CD14-positive monocyte (primary cell): ENCODE data around the gene GRAP. TPM values are rescaled to one million over a fixed set of nuclear protein-coding genes. Genes with fewer than 3 reads are reported as not detected.

Source experiments
- DNase-seq, 3 donors: peaks; one replicate each; pipeline ENCODE4 v3.0.0-alpha.2; 2011 to 2022
- H2AFZ ChIP-seq: 2 replicates; pipeline ENCODE4 v1.6.0; 2012; ENCODE audit warnings: mild to moderate bottlenecking, low read depth, low read length, inconsistent platforms; ENCODE audit not compliant: insufficient read depth, poor library complexity, severe bottlenecking
- H3K27ac ChIP-seq, 2 donors: 1 replicate in 1 of 2; 2 replicates in 1 of 2; pipeline ENCODE4 v1.5.1; 2012 to 2013; ENCODE audit warnings: low read length in 2 of 2, control low read depth in 1 of 2, inconsistent platforms in 1 of 2, low read depth in 1 of 2, mild to moderate bottlenecking in 1 of 2
- H3K27me3 ChIP-seq, 2 donors: one replicate each; pipeline versions ENCODE4 v1.6.0 to v1.6.1; 2011 to 2013; ENCODE audit warnings: low read length in 2 of 2; ENCODE audit not compliant: control insufficient read depth in 2 of 2, insufficient read depth in 2 of 2
- H3K36me3 ChIP-seq, 2 donors: replicated peaks in 1 of 2; 1 replicate in 1 of 2; 2 replicates in 1 of 2; pipeline versions ENCODE4 v1.5.1 to v1.6.1; 2012 to 2013; ENCODE audit warnings: low read length in 2 of 2, control low read depth in 1 of 2, inconsistent platforms in 1 of 2, mild to moderate bottlenecking in 1 of 2; ENCODE audit not compliant: insufficient read depth in 2 of 2, control insufficient read depth in 1 of 2
- H3K4me1 ChIP-seq, 2 donors: 1 replicate in 1 of 2; 2 replicates in 1 of 2; pipeline versions ENCODE4 v1.5.1 to v1.6.1; 2012 to 2013; ENCODE audit warnings: low read length in 2 of 2, control low read depth in 1 of 2, inconsistent platforms in 1 of 2, mild to moderate bottlenecking in 1 of 2, moderate library complexity in 1 of 2; ENCODE audit not compliant: insufficient read depth in 2 of 2, control insufficient read depth in 1 of 2
- H3K4me2 ChIP-seq: replicated peaks from 2 replicates; pipeline ENCODE3; 2012; ENCODE audit warnings: low read length, moderate library complexity, mild to moderate bottlenecking; ENCODE audit not compliant: poor library complexity, severe bottlenecking; ENCODE audit errors: extremely low read depth
- H3K4me3 ChIP-seq, 3 experiments: fragments of 200-600 bp in 1 of 3; sonication (generic) in 1 of 3; replicated peaks in 1 of 3; 1 replicate in 2 of 3; 2 replicates in 1 of 3; pipeline ENCODE4 v1.5.1; 2011 to 2013; ENCODE audit warnings: low read length in 3 of 3, mild to moderate bottlenecking in 3 of 3, control low read depth in 2 of 3, low read depth in 2 of 3, inconsistent platforms in 1 of 3, moderate library complexity in 1 of 3
- H3K79me2 ChIP-seq: 2 replicates; pipeline ENCODE4 v1.6.0; 2012; ENCODE audit warnings: mild to moderate bottlenecking, control low read depth, inconsistent platforms, low read length, moderate library complexity; ENCODE audit not compliant: insufficient read depth
- H3K9ac ChIP-seq: 2 replicates; pipeline ENCODE4 v1.6.0; 2017; ENCODE audit warnings: low read length, mild to moderate bottlenecking; ENCODE audit not compliant: insufficient read depth, poor library complexity, severe bottlenecking
- H3K9me3 ChIP-seq, 2 donors: replicated peaks in 1 of 2; 1 replicate in 1 of 2; 2 replicates in 1 of 2; pipeline versions ENCODE4 v1.5.1 to v1.6.1; 2012 to 2013; ENCODE audit warnings: low read length in 2 of 2, control low read depth in 1 of 2; ENCODE audit not compliant: control insufficient read depth in 1 of 2, insufficient read depth in 1 of 2
- H4K20me1 ChIP-seq: 2 replicates; pipeline ENCODE4 v1.6.0; 2012; ENCODE audit warnings: mild to moderate bottlenecking, low read length, control low read depth, moderate library complexity; ENCODE audit not compliant: insufficient read depth
- H3K27ac Mint-ChIP-seq, 7 donors: one replicate each; pipeline ENCODE4 v1.8.0; 2020; ENCODE audit warnings: mild to moderate bottlenecking in 7 of 7, mixed read lengths in 7 of 7, moderate library complexity in 6 of 7, inconsistent platforms in 2 of 7
- H3K27me3 Mint-ChIP-seq, 3 donors: one replicate each; pipeline ENCODE4 v1.8.0; 2021 to 2022; ENCODE audit warnings: low read depth in 3 of 3, mild to moderate bottlenecking in 3 of 3, mixed read lengths in 3 of 3, moderate library complexity in 3 of 3, inconsistent platforms in 1 of 3
- H3K36me3 Mint-ChIP-seq, 2 donors: one replicate each; pipeline ENCODE4 v1.8.0; 2020; ENCODE audit warnings: mixed read lengths in 2 of 2, inconsistent platforms in 1 of 2, mild to moderate bottlenecking in 1 of 2
- H3K4me1 Mint-ChIP-seq: one replicate; pipeline ENCODE4 v1.8.0; 2020; ENCODE audit warnings: mild to moderate bottlenecking, mixed read lengths
- H3K4me3 Mint-ChIP-seq, 2 donors: one replicate each; pipeline ENCODE4 v1.8.0; 2020; ENCODE audit warnings: mild to moderate bottlenecking in 2 of 2, mixed read lengths in 2 of 2, moderate library complexity in 1 of 2
- H3K9me3 Mint-ChIP-seq, 7 donors: one replicate each; pipeline ENCODE4 v1.8.0; 2020 to 2022; ENCODE audit warnings: mixed read lengths in 7 of 7, mild to moderate bottlenecking in 6 of 7, moderate library complexity in 6 of 7, inconsistent platforms in 2 of 7
- WGBS: methylation state at CpG from one replicate; pipeline ENCODE4 v1.1.5; 2013; ENCODE audit warnings: missing lambda C conversion rate; ENCODE audit not compliant: insufficient coverage; 5-methylcytosine and 5-hydroxymethylcytosine counted together
- intact Hi-C, 2 donors: fragments of 100-400 bp; cut with micrococcal nuclease; formaldehyde crosslinking; loops; one replicate each; pipeline versions ENCODE4 v1.15.0 to v1.15.1; 2023
- polyA plus RNA-seq, 3 donors: library from polyadenylated mRNA; depleted of rRNA in 1 of 3; unstranded in 2 of 3; stranded (reverse) in 1 of 3; fragments of 300-500 nt in 2 of 3; fragments of >200 nt in 1 of 3; fragmentation: Illumina TruSeq in 2 of 3; gene quantifications; 1 replicate in 2 of 3; 2 replicates in 1 of 3; pipeline ENCODE4 v1.2.3, GENCODE V29; 2012 to 2021
- TF ChIP-seq, protein P1 (sequence below): fragments of 200-600 bp; IDR thresholded peaks from one replicate; pipeline ENCODE4 v1.8.0; 2022; ENCODE audit warnings: antibody characterized with exemption, mild to moderate bottlenecking

The GRAP gene
- polyA plus RNA-seq, 3 donors, result 3.9 to 5.9 (median 4.5) TPM

DNA sequence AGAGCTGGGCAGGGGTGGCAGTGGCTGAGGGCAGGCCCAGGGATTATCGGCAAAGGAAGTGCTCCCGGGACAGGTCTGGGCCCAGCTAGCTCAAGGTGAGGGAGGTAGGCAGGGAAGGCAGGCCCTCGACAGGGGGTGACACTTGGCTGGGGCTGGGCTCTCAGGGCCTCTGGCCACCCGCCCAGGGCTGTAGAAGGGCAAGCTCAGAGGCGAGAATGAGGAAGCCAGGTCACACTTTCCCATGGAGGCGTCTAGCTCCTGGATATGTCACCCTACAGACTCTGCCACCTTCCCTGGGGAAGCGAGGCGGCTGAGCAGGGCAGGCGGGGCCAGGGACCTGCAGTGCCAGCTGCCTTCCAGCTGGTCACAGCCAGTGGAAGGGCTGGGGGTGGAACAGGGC, 61.3 kb downstream of the GRAP start:
- DNase-seq, result no peak
- Histone ChIP-seq H2AFZ (no peak overlapping the region), H3K4me1 (no peaks in the 10 kb centered on the region), H3K4me2 (no peak overlapping the region), H3K79me2 (no peaks in the 10 kb centered on the region), H3K9me3 (no peaks in the 10 kb centered on the region), H3K4me3 (no peak overlapping the region), H3K9ac (no peak overlapping the region), H3K27ac (no peak overlapping the region), H4K20me1 (no peaks in the 10 kb centered on the region), H3K27me3 (no peaks in the 10 kb centered on the region), H3K36me3 (no peaks in the 10 kb centered on the region)
- no peak overlapping the region for H3K4me3 Mint-ChIP-seq
- H3K27me3 Mint-ChIP-seq, result peaks cover 2 to 4% (median 3%) of the 10 kb centered on the region in 3 donors
- H3K9me3 Mint-ChIP-seq, result no peaks in the 10 kb centered on the region
- H3K27ac Mint-ChIP-seq, result peak overlapping the region in 1 of 7 donors; percentile 83
- intact Hi-C loops, result no loop called here
- TF ChIP-seq, protein P1, sequence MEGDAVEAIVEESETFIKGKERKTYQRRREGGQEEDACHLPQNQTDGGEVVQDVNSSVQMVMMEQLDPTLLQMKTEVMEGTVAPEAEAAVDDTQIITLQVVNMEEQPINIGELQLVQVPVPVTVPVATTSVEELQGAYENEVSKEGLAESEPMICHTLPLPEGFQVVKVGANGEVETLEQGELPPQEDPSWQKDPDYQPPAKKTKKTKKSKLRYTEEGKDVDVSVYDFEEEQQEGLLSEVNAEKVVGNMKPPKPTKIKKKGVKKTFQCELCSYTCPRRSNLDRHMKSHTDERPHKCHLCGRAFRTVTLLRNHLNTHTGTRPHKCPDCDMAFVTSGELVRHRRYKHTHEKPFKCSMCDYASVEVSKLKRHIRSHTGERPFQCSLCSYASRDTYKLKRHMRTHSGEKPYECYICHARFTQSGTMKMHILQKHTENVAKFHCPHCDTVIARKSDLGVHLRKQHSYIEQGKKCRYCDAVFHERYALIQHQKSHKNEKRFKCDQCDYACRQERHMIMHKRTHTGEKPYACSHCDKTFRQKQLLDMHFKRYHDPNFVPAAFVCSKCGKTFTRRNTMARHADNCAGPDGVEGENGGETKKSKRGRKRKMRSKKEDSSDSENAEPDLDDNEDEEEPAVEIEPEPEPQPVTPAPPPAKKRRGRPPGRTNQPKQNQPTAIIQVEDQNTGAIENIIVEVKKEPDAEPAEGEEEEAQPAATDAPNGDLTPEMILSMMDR, result no peak
- H3K36me3 Mint-ChIP-seq, result no peaks in the 10 kb centered on the region
- WGBS, result 90% methylated on average over 4 of the region's 9 CpGs
- peaks cover 4% of the 10 kb centered on the region for H3K4me1 Mint-ChIP-seq

DNA sequence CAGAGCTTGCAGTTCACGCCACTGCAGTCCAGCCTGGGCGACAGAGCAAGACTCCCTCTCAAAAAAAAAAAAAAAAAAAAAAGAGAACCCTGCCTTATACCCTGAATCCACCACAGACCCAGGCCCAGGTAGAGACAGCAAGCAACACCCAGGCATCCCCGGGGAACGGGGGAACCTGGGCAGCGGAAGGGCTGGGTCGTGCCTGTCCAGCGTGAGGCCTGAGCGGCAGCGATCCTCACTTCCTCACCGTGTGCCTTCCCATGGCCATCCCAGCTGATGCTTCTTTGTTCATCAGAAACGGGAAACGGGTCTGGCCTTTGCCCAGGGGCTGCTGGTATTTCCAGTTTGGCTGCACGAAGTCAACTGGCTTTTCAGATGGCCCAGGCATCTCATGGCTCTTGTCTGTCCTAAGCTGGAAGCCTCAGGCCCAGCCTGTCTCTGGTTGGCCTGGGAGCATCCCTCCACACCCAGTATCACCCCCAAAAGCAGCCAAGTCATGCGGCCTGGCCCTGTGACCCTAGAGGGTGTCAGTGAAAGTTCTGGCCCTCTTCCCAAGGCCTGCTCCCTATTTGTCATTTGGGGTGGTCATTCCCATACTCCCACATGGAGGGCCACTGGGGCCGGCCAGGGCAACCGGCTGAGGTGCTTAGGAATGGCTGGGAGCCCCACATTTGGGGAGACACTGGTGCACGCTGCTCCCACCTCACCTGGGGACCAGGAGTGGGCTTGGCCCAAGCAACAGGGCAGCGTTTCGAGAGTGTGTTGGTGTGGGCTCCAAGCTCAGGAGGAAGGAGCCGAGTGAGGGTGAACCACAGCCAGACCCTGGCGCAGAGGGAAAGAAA, 62.3 kb downstream of the GRAP start:
- TF ChIP-seq, protein P1, result no peak
- Mint-ChIP-seq H3K4me1 (peaks cover 4% of the 10 kb centered on the region), H3K9me3 (no peaks in the 10 kb centered on the region), H3K36me3 (no peaks in the 10 kb centered on the region), H3K27me3 (peaks cover 1 to 4% (median 2%) of the 10 kb centered on the region in 3 donors), H3K4me3 (no peak overlapping the region), H3K27ac (no peak overlapping the region)
- Histone ChIP-seq H3K36me3 (no peaks in the 10 kb centered on the region), H3K4me3 (no peak overlapping the region), H3K4me1 (no peaks in the 10 kb centered on the region), H3K27me3 (no peaks in the 10 kb centered on the region), H2AFZ (no peak overlapping the region), H4K20me1 (no peaks in the 10 kb centered on the region), H3K27ac (no peak overlapping the region), H3K4me2 (no peak overlapping the region), H3K9ac (no peak overlapping the region), H3K9me3 (no peaks in the 10 kb centered on the region), H3K79me2 (no peaks in the 10 kb centered on the region)
- WGBS, result 93% methylated on average over 18 of the region's 21 CpGs
- DNase-seq, result no peak
- intact Hi-C loops, result no loop called here
